Stimulated activated CD8-positive, alpha-beta memory T cell treated with anti-CD3 and anti-CD28 coated beads, Interleukin-4, amount 100 ng/mL, for 48 hours (primary cell): ENCODE measurements around the gene RAB26.
"Not testable (repeated sequence)": the region's sequence is repeated elsewhere in the genome, so short reads cannot be mapped to it uniquely, and the experiment has no call there.

Experiments used
- DNase-seq: peaks from one replicate; pipeline ENCODE4 v3.0.0-alpha.2; 2020

Gene RAB26

DNA sequence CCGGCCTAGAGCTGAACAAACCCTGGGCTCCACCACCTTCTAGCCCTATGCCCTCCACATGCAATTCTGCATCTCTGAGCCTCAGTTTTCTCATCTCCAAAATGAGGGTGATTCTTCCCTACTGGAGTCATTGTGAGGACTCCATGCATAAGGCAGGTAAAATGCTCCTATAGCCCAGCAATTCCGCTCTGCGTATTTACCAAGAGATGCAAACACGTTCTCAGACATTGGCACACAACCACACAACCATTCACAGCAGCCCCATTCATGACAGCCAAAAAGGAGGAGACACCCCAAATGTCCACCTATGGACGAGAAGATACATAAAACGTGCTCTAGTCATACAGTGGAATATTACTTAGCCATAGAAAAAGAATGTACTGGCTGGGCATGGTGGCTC lies 51.9 kb downstream of the RAB26 start:
- DNase-seq, result no peak

DNA sequence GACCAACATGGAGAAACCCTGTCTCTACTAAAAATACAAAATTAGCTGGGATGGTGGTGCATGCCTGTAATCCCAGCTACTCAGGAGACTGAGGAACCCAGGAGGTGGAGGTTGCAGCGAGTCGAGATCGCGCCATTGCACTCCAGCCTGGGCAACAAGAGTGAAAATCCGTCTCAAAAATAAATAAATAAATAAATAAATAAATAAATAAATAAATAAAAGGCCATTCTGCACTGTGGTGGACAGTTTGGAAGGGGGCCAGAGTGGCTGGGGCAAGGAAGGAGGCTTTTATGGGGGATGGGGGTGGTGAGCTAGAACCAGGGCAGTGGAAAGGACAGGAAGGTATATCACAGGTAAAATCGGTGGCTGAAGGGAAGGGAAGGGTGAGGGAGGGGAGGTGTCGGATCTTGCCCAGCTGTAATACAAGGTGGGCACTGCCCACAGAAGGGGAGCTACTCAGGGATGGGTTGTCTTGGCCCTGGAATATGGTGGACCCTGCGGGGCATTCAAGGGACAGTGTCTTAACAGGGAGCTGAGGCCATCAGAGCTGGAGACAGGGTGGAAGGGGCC lies 54.8 kb downstream of the RAB26 start:
- not testable (repeated sequence) for DNase-seq
